Endodermal cell (in vitro differentiated cells): ENCODE results near the gene ATP4B. TPM values are rescaled to one million over a fixed set of nuclear protein-coding genes. Genes with fewer than 3 reads are reported as not detected.

Source experiments
- DNase-seq: peaks from one replicate; pipeline ENCODE4 v3.0.0-alpha.2; 2017
- H3K27ac ChIP-seq: 2 replicates; pipeline ENCODE4 v1.5.1; 2013; ENCODE audit warnings: mild to moderate bottlenecking, low read depth, low read length, moderate library complexity
- H3K27me3 ChIP-seq: 2 replicates; pipeline ENCODE4 v1.6.1; 2013; ENCODE audit warnings: mild to moderate bottlenecking, low read length, moderate library complexity; ENCODE audit not compliant: insufficient read depth, control insufficient read depth, poor library complexity, severe bottlenecking
- H3K36me3 ChIP-seq: 2 replicates; pipeline ENCODE4 v1.7.0; 2013; ENCODE audit warnings: mild to moderate bottlenecking, low read length, moderate library complexity; ENCODE audit not compliant: control insufficient read depth, insufficient read depth
- H3K4me1 ChIP-seq: one replicate; pipeline ENCODE4 v1.7.0; 2013; ENCODE audit warnings: low read length; ENCODE audit not compliant: control insufficient read depth, insufficient read depth
- H3K4me3 ChIP-seq: 2 replicates; pipeline ENCODE4 v1.5.1; 2013; ENCODE audit warnings: mild to moderate bottlenecking, low read length, moderate library complexity
- H3K9ac ChIP-seq: 2 replicates; pipeline ENCODE4 v1.6.1; 2013; ENCODE audit warnings: mild to moderate bottlenecking, low read length, moderate library complexity; ENCODE audit not compliant: poor library complexity, severe bottlenecking; ENCODE audit errors: extremely low read depth
- H3K9me3 ChIP-seq: 2 replicates; pipeline ENCODE4 v1.6.1; 2013; ENCODE audit warnings: mild to moderate bottlenecking, low read length, moderate library complexity; ENCODE audit not compliant: control insufficient read depth
- H3K27ac Mint-ChIP-seq: 2 replicates; pipeline ENCODE4 v1.8.0; 2020; ENCODE audit warnings: mixed read lengths
- H3K27me3 Mint-ChIP-seq: 2 replicates; pipeline ENCODE4 v1.8.0; 2021; ENCODE audit warnings: mild to moderate bottlenecking, mixed read lengths; ENCODE audit not compliant: insufficient read depth
- H3K36me3 Mint-ChIP-seq: 2 replicates; pipeline ENCODE4 v1.8.0; 2020; ENCODE audit warnings: low read depth, mixed read lengths
- H3K4me1 Mint-ChIP-seq: 2 replicates; pipeline ENCODE4 v1.8.0; 2020; ENCODE audit warnings: mixed read lengths
- H3K4me3 Mint-ChIP-seq: 2 replicates; pipeline ENCODE4 v1.8.0; 2020; ENCODE audit warnings: mild to moderate bottlenecking, moderate library complexity, mixed read lengths
- H3K9me3 Mint-ChIP-seq: 2 replicates; pipeline ENCODE4 v1.8.0; 2020; ENCODE audit warnings: mild to moderate bottlenecking, mixed read lengths
- CTCF ChIP-seq: fragments of 200-600 bp; sonication (generic); conservative IDR thresholded peaks from 2 replicates; pipeline ENCODE4 v1.5.0; 2021; ENCODE audit warnings: antibody characterized with exemption, mild to moderate bottlenecking
- WGBS, 2 experiments: methylation state at CpG; one replicate each; pipeline versions ENCODE4 v1.1.5 to v1.1.7; 2013; ENCODE audit warnings: missing lambda C conversion rate in 2 of 2, mixed read lengths in 1 of 2; ENCODE audit not compliant: insufficient coverage in 1 of 2, insufficient read length in 1 of 2; 5-methylcytosine and 5-hydroxymethylcytosine counted together
- total RNA-seq, 2 donors: library from RNA; stranded (reverse); fragmentation: NEBNext Ultra II Directional in 1 of 2; extraction: Animal tissue kit (Norgen Biotek cat#: 25700) in 1 of 2; gene quantifications; 2 replicates in 1 of 2; 3 replicates in 1 of 2; pipeline ENCODE4 v1.2.1, GENCODE V29; 2021

Gene ATP4B
- total RNA-seq, 2 donors from 2014 or later = not detected

- H3K4me3 Mint-ChIP-seq = no peak overlapping the region
- H3K27ac ChIP-seq = no peak overlapping the region
- no peaks in the 10 kb centered on the region for H3K36me3 ChIP-seq
- H3K9ac ChIP-seq = no peak overlapping the region
- H3K27ac Mint-ChIP-seq = no peak overlapping the region
- peaks cover 34% of the 10 kb centered on the region for H3K36me3 Mint-ChIP-seq
- H3K27me3 Mint-ChIP-seq = peaks cover 6% of the 10 kb centered on the region
- H3K9me3 Mint-ChIP-seq = peaks cover 24% of the 10 kb centered on the region
- peaks cover 5% of the 10 kb centered on the region for H3K4me1 Mint-ChIP-seq
- H3K9me3 ChIP-seq = peaks cover 13% of the 10 kb centered on the region
- H3K4me1 ChIP-seq = no peaks in the 10 kb centered on the region
- TF ChIP-seq CTCF = peak; percentile 53
- H3K27me3 ChIP-seq = no peaks in the 10 kb centered on the region
- DNase-seq = peak; percentile 49
- 93 to 98% methylated on average over 9 to 17 of the region's 17 CpGs for WGBS, 2 experiments
- H3K4me3 ChIP-seq = no peak overlapping the region
These were observed 8.8 kb downstream of the ATP4B start for GRCh38 chr13:113649212-113649611.

GRCh38 chr13:113648216-113648610 lies 9.8 kb downstream of the ATP4B start:
- no peak overlapping the region for H3K9ac ChIP-seq
- WGBS, 2 experiments = 92 to 96% methylated on average over 11 to 13 of the region's 13 CpGs
- no peak overlapping the region for H3K27ac Mint-ChIP-seq

GRCh38 chr13:113647351-113648215 lies 10.4 kb downstream of the ATP4B start:
- H3K27ac ChIP-seq = no peak overlapping the region

More at GRCh38 chr13:113648216-113648610, 9.8 kb downstream of the ATP4B start:
- Histone ChIP-seq H3K27me3 (no peaks in the 10 kb centered on the region), H3K4me3 (no peak overlapping the region), H3K27ac (no peak overlapping the region), H3K4me1 (no peaks in the 10 kb centered on the region), H3K9me3 (peaks cover 23% of the 10 kb centered on the region), H3K36me3 (peaks cover 6% of the 10 kb centered on the region)
- Mint-ChIP-seq H3K27me3 (peaks cover 6% of the 10 kb centered on the region), H3K4me3 (no peak overlapping the region), H3K4me1 (peaks cover under 1% of the 10 kb centered on the region), H3K9me3 (peaks cover 26% of the 10 kb centered on the region), H3K36me3 (peaks cover 34% of the 10 kb centered on the region)
- TF ChIP-seq CTCF = no peak
- peak; percentile 34 for DNase-seq

More at GRCh38 chr13:113647351-113648215, 10.4 kb downstream of the ATP4B start:
- Histone ChIP-seq H3K4me1 (no peaks in the 10 kb centered on the region), H3K9ac (no peak overlapping the region), H3K36me3 (peaks cover 12% of the 10 kb centered on the region), H3K27me3 (no peaks in the 10 kb centered on the region), H3K4me3 (no peak overlapping the region), H3K9me3 (peaks cover 29% of the 10 kb centered on the region)
- Mint-ChIP-seq H3K36me3 (peaks cover 39% of the 10 kb centered on the region), H3K4me1 (no peaks in the 10 kb centered on the region), H3K4me3 (no peak overlapping the region), H3K27ac (no peak overlapping the region), H3K27me3 (peaks cover 6% of the 10 kb centered on the region), H3K9me3 (peaks cover 26% of the 10 kb centered on the region)
- TF ChIP-seq CTCF = no peak
- peak; percentile 42 for DNase-seq
- 93 to 94% methylated on average over 30 to 42 of the region's 42 CpGs for WGBS, 2 experiments
